HCT116 (cell line): ENCODE measurements around the gene RAVER1. TPM values are rescaled to one million over a fixed set of nuclear protein-coding genes. Genes with fewer than 3 reads are reported as not detected.

Experiments used
- ATAC-seq: fragments of 200-7000 bp; cut with Tn5 transposase; 2 replicates; pipeline ENCODE4 v1.9.1; 2020; ENCODE audit warnings: mild to moderate bottlenecking, moderate library complexity
- BruUV-seq: library from RNA; stranded (reverse); fragments of 400-500 nt; replicated peaks from 2 replicates; lab custom pipeline; 2021; lab: Mats Ljungman, UMichigan
- CTCF ChIA-PET: fragments of 300-600 bp; sonication (Branson Sonifier 250); formaldehyde crosslinking; loops from one replicate; lab custom pipeline; 2021; ENCODE audit warnings: antibody characterized with exemption; lab: Charles Lee
- POLR2A ChIA-PET: fragments of 300-600, 350-600 bp; sonication (Branson Sonifier 250); formaldehyde crosslinking; loops from one replicate; lab custom pipeline; 2021; ENCODE audit warnings: antibody characterized with exemption; lab: Charles Lee
- RAD21 ChIA-PET, 2 experiments: fragments of 300-600 bp; sonication (Branson Sonifier 250); formaldehyde crosslinking; loops; one replicate each; lab custom pipeline; 2023; ENCODE audit warnings: low total read pairs in 2 of 2; ENCODE audit not compliant: uncharacterized antibody in 2 of 2, unreplicated experiment in 2 of 2, low non-redundant PET in 1 of 2; lab: Charles Lee
- DNase-seq: peaks from one replicate; pipeline ENCODE4 v3.0.0-alpha.2; 2010; ENCODE audit warnings: low read depth, low spot score
- H2AFZ ChIP-seq: fragments of 200-600 bp; shearing (Covaris generic), sonication (generic); 2 replicates; pipeline ENCODE4 v1.6.1; 2017; ENCODE audit warnings: low read depth, mixed run types, mixed read lengths, antibody characterized with exemption, low read length; ENCODE audit not compliant: poor library complexity, severe bottlenecking
- H3K27ac ChIP-seq: 2 replicates; pipeline ENCODE4 v1.5.1; 2012; ENCODE audit warnings: low read depth, low read length
- H3K27me3 ChIP-seq: fragments of 200-600 bp; sonication (generic); 2 replicates; pipeline ENCODE4 v1.6.1; 2016; ENCODE audit warnings: mixed run types, low read length, mixed read lengths; ENCODE audit not compliant: insufficient read depth
- H3K36me3 ChIP-seq, 2 experiments: fragments of 200-500 bp in 1 of 2; fragments of 200-600 bp in 1 of 2; sonication (Bioruptor generic) in 1 of 2; sonication (generic) in 1 of 2; 2 replicates each; pipeline versions ENCODE4 v1.5.1 to v1.6.1; 2014 to 2016; ENCODE audit warnings: low read length in 2 of 2, inconsistent platforms in 1 of 2, mixed read lengths in 1 of 2, mixed run types in 1 of 2; ENCODE audit not compliant: insufficient read depth in 2 of 2, control insufficient read depth in 1 of 2
- H3K4me1 ChIP-seq, 2 experiments: fragments of 200-600 bp in 1 of 2; sonication (generic) in 1 of 2; 2 replicates each; pipeline versions ENCODE4 v1.5.1 to v1.6.1; 2012 to 2017; ENCODE audit warnings: low read length in 2 of 2, inconsistent platforms in 1 of 2, mild to moderate bottlenecking in 1 of 2, mixed read lengths in 1 of 2, mixed run types in 1 of 2, moderate library complexity in 1 of 2; ENCODE audit not compliant: insufficient read depth in 2 of 2, control insufficient read depth in 1 of 2
- H3K4me2 ChIP-seq: fragments of 200-600 bp; sonication (generic); 2 replicates; pipeline ENCODE4 v1.6.1; 2017; ENCODE audit warnings: mixed run types, low read length, mixed read lengths
- H3K4me3 ChIP-seq, 2 experiments: fragments of 200-600 bp in 1 of 2; sonication (generic) in 1 of 2; replicated peaks in 1 of 2; 2 replicates each; pipeline ENCODE4 v1.5.1; 2011 to 2016; ENCODE audit warnings: low read length in 2 of 2, control low read depth in 1 of 2, low read depth in 1 of 2, mild to moderate bottlenecking in 1 of 2, mixed read lengths in 1 of 2, mixed run types in 1 of 2
- H3K79me2 ChIP-seq: fragments of 200-600 bp; sonication (generic); 2 replicates; pipeline ENCODE4 v1.6.1; 2017; ENCODE audit warnings: mild to moderate bottlenecking, mixed run types, low read length, moderate library complexity, mixed read lengths; ENCODE audit not compliant: insufficient read depth
- H3K9ac ChIP-seq: fragments of 200-600 bp; sonication (generic); 2 replicates; pipeline ENCODE4 v1.6.1; 2016; ENCODE audit warnings: low read length, mixed read lengths
- H3K9me2 ChIP-seq: fragments of 200-600 bp; sonication (generic), shearing (Covaris generic); 2 replicates; pipeline ENCODE4 v1.6.1; 2017; ENCODE audit warnings: mixed run types, mild to moderate bottlenecking, moderate library complexity; ENCODE audit not compliant: insufficient read depth
- H3K9me3 ChIP-seq, 2 experiments: fragments of 200-500 bp in 1 of 2; fragments of 200-600 bp in 1 of 2; sonication (Bioruptor generic) in 1 of 2; sonication (generic) in 1 of 2; 2 replicates each; pipeline ENCODE4 v1.6.1; 2014 to 2017; ENCODE audit warnings: low read length in 2 of 2, mixed read lengths in 2 of 2, inconsistent platforms in 1 of 2, low read depth in 1 of 2, mild to moderate bottlenecking in 1 of 2, mixed run types in 1 of 2, moderate library complexity in 1 of 2; ENCODE audit not compliant: control insufficient read depth in 1 of 2, insufficient read depth in 1 of 2
- H4K20me1 ChIP-seq: fragments of 200-600 bp; sonication (generic), shearing (Covaris generic); 2 replicates; pipeline ENCODE4 v1.6.1; 2017; ENCODE audit warnings: mixed run types, mild to moderate bottlenecking, moderate library complexity; ENCODE audit not compliant: insufficient read depth
- ATF3 ChIP-seq: IDR thresholded peaks from 2 replicates; pipeline ENCODE4 v1.6.1; 2012
- CBX3 ChIP-seq: IDR thresholded peaks from 2 replicates; pipeline ENCODE4 v1.6.1; 2012; ENCODE audit warnings: low read depth
- CEBPB ChIP-seq: IDR thresholded peaks from 2 replicates; pipeline ENCODE4 v1.6.1; 2012; ENCODE audit warnings: low read depth
- EGR1 ChIP-seq: IDR thresholded peaks from 2 replicates; pipeline ENCODE4 v1.6.1; 2012; ENCODE audit warnings: low read depth
- ELF1 ChIP-seq: IDR thresholded peaks from 2 replicates; pipeline ENCODE4 v1.6.1; 2012; ENCODE audit warnings: low read depth, borderline replicate concordance
- EZH2 ChIP-seq: fragments of 200-600 bp; sonication (generic); IDR thresholded peaks from 2 replicates; pipeline ENCODE4 v1.6.1; 2017; ENCODE audit warnings: antibody characterized with exemption, mixed run types
- EZH2phosphoT487 ChIP-seq: fragments of 200-600 bp; IDR thresholded peaks from 2 replicates; pipeline ENCODE4 v1.6.1; 2018; ENCODE audit warnings: antibody characterized with exemption, borderline replicate concordance
- FOSL1 ChIP-seq: IDR thresholded peaks from 2 replicates; pipeline ENCODE4 v1.6.1; 2012; ENCODE audit warnings: low read depth
- JUND ChIP-seq: IDR thresholded peaks from 2 replicates; pipeline ENCODE4 v1.6.1; 2012
- POLR2AphosphoS5 ChIP-seq: IDR thresholded peaks from 2 replicates; pipeline ENCODE4 v1.6.1; 2011; ENCODE audit warnings: mild to moderate bottlenecking, low read depth, low read length, moderate library complexity
- RAD21 ChIP-seq: IDR thresholded peaks from 2 replicates; pipeline ENCODE4 v1.6.1; 2012; ENCODE audit warnings: low read depth, mild to moderate bottlenecking
- SIN3A ChIP-seq: IDR thresholded peaks from 2 replicates; pipeline ENCODE4 v1.6.1; 2012; ENCODE audit warnings: low read depth
- SP1 ChIP-seq: IDR thresholded peaks from 2 replicates; pipeline ENCODE4 v1.6.1; 2012; ENCODE audit warnings: low read depth
- SRF ChIP-seq: IDR thresholded peaks from 2 replicates; pipeline ENCODE4 v1.6.1; 2012; ENCODE audit warnings: low read depth
- TCF7L2 ChIP-seq: IDR thresholded peaks from 2 replicates; pipeline ENCODE4 v1.7.0; 2011; ENCODE audit warnings: borderline replicate concordance, inconsistent platforms; ENCODE audit not compliant: insufficient read depth, insufficient read length; ENCODE audit errors: extremely low read depth
- ZBTB33 ChIP-seq: IDR thresholded peaks from 2 replicates; pipeline ENCODE4 v1.6.1; 2011; ENCODE audit warnings: mild to moderate bottlenecking, low read length, moderate library complexity; ENCODE audit not compliant: insufficient replicate concordance; ENCODE audit errors: extremely low read depth
- ZFX ChIP-seq: fragments of 450-650 bp; IDR thresholded peaks from 2 replicates; pipeline ENCODE4 v1.6.1; 2017
- intact Hi-C: fragments of 100-400 bp; cut with micrococcal nuclease; formaldehyde crosslinking; loops from 2 replicates; pipeline ENCODE4 v1.10.0; 2022
- total RNA-seq: library from RNA; stranded (reverse); gene quantifications from one replicate; pipeline ENCODE4 v1.2.1, GENCODE V29; 2021; ENCODE audit not compliant: unreplicated experiment
- TF ChIP-seq, protein P1 (sequence below): IDR thresholded peaks from 2 replicates; pipeline ENCODE4 v1.6.1; 2012
- TF ChIP-seq, protein P2 (sequence below), 3 experiments: fragments of 200-600 bp in 1 of 3; sonication (generic) in 1 of 3; IDR thresholded peaks in 2 of 3; conservative IDR thresholded peaks in 1 of 3; 2 replicates each; pipeline ENCODE4 v1.5.1; 2012 to 2017; ENCODE audit warnings: low read depth in 2 of 3, low read length in 2 of 3, antibody characterized with exemption in 1 of 3, borderline replicate concordance in 1 of 3, control low read depth in 1 of 3, mild to moderate bottlenecking in 1 of 3, mixed read lengths in 1 of 3, mixed run types in 1 of 3, moderate library complexity in 1 of 3; ENCODE audit not compliant: insufficient read depth in 1 of 3

Gene RAVER1
- total RNA-seq, 1 experiment from 2014 or later, result 71.0 TPM

DNA sequence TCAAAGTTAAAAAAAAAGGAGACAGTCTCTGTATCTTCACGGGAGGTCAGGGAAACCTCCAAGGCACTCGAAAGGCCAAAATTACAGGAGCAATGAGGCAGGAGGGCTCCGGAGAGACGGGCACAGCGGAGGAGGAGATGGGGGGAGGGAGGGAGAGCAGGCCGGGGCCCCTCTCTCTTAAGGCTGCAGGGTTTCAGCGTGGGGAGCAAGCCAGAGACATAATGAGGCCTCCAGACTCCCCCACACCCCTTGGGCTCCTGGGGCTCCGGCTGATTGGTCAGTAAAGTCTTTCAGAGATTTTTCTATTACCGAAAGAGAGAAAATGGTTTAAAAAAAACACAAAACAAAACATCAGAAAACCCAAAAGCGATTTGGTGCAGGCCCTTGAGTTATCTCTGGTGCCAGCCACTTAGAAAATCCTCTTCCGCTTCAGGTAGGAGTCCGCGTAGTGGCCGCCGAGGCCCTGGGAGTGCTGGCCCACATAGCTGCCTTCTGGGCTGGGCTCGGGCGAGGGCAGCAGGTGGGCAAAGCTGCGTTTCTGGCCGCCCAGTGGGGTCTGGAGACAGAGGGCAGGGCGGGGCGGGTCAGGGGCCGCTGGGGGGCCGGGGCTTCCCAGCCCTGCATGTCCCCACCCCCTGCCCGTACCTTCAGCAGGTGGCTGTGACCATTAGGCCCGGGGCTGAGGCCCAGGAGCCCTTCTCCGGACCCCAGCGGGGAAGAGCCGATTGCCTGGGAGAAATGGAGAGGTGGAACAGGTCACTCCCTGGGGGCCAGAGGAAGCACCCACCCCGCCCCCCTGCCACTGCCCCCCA lies 16.1 kb downstream of the RAVER1 start:
- no TSS peak for BruUV-seq
- ATAC-seq, result no peak

More for the DNA sequence above, 16.1 kb downstream of the RAVER1 start:
- POLR2A ChIA-PET, result no interaction called here
- H3K79me2 ChIP-seq, result 0 out of 2 replicates have a peak, but pooled peaks cover 4% of the 10 kb centered on the region
- H3K4me1 ChIP-seq, result peaks cover 4 to 21% of the 10 kb centered on the region in 2 experiments; a peak in 3 of 4 replicates
- H3K4me2 ChIP-seq, result no peak overlapping the region
- no peak for DNase-seq
- CTCF ChIA-PET, result no interaction called here
- H3K27ac ChIP-seq, result 0 out of 2 replicates have a peak overlapping the region, but pooled peaks have one; percentile 80
- H2AFZ ChIP-seq, result no peak overlapping the region
- no peaks in the 10 kb centered on the region for H3K9me3 ChIP-seq
- H3K36me3 ChIP-seq, result peaks cover 12 to 19% of the 10 kb centered on the region in 2 experiments; a peak in 3 of 4 replicates
- TF ChIP-seq ZBTB33 (no peak), FOSL1 (no peak), ELF1 (no peak), POLR2AphosphoS5 (no peak), EZH2 (no peak), TCF7L2 (no peak), SRF (no peak), CBX3 (no peak), SP1 (no peak), RAD21 (no peak), EZH2phosphoT487 (no peak), CEBPB (no peak), JUND (no peak), SIN3A (no peak), ATF3 (no peak), EGR1 (no peak), ZFX (no peak)
- TF ChIP-seq, protein P1, sequence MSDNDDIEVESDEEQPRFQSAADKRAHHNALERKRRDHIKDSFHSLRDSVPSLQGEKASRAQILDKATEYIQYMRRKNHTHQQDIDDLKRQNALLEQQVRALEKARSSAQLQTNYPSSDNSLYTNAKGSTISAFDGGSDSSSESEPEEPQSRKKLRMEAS, result no peak
- TF ChIP-seq, protein P2, sequence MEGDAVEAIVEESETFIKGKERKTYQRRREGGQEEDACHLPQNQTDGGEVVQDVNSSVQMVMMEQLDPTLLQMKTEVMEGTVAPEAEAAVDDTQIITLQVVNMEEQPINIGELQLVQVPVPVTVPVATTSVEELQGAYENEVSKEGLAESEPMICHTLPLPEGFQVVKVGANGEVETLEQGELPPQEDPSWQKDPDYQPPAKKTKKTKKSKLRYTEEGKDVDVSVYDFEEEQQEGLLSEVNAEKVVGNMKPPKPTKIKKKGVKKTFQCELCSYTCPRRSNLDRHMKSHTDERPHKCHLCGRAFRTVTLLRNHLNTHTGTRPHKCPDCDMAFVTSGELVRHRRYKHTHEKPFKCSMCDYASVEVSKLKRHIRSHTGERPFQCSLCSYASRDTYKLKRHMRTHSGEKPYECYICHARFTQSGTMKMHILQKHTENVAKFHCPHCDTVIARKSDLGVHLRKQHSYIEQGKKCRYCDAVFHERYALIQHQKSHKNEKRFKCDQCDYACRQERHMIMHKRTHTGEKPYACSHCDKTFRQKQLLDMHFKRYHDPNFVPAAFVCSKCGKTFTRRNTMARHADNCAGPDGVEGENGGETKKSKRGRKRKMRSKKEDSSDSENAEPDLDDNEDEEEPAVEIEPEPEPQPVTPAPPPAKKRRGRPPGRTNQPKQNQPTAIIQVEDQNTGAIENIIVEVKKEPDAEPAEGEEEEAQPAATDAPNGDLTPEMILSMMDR (IDR thresholded peaks at IDR 0.05 in 2 of 3, conservative IDR thresholded peaks at IDR 0.05 in 1 of 3; ENCODE audit: borderline replicate concordance in 1 of 3, insufficient read depth in 1 of 3, low read depth in 2 of 3, low read length in 2 of 3), result no peak
- H3K4me3 ChIP-seq, result no peak overlapping the region
- H3K27me3 ChIP-seq, result no peaks in the 10 kb centered on the region
- intact Hi-C loops, result no loop called here
- RAD21 ChIA-PET, result interaction anchor here in 1 of 2 experiments (0.6 kb wide), 1 partner anchor 47 kb away, joined by 3 read pairs; no protein-coding TSS in a partner anchor
- H4K20me1 ChIP-seq, result no peaks in the 10 kb centered on the region
- H3K9me2 ChIP-seq, result no peaks in the 10 kb centered on the region
- H3K9ac ChIP-seq, result no peak overlapping the region
